ENCODE data around the gene NRCAM.
"Not testable (repeated sequence)": the region's sequence is repeated elsewhere in the genome, so short reads cannot be mapped to it uniquely, and the experiment has no call there.

The NRCAM gene

DNA sequence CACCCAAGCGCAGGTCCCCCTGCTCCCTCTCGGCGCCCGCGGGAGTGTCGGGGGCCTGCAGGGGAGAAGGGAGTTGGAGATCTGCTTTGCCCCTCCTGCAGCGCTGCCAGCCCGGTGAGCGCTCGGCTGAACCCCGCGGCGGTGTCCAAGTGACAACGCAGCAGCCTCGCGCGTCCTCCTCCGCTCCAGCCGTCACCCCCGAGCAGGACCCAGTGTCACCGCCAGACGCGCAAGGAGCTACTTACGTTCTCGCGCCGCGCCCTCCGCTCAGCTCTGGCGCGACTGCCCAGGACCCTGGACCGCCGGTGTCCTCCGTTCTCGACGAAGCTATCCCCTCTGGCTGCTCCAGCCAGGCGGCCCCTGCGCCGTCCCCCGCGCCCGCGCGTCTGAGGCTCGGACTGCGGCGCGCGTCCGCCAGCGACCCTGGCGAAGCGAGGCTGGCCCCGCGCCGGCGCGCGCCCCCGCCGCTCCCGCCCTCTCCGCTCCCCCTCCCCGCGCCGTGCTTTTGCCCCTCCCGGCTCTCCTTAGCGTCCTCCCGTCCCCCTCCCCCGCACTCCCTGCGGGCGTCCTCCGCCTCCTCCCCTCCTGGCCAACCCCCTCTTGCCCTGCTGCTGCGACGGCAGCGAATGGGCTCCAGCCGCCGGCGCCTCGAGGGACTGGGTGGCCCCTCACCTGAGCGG lies at the start of gene NRCAM:
TSS of gene NRCAM (minus strand) at position 439 of the 680 bp plus-strand sequence. CDS start 216,372 bp downstream, outside the sequence.
- peak; percentile 94 for DNase-seq

DNA sequence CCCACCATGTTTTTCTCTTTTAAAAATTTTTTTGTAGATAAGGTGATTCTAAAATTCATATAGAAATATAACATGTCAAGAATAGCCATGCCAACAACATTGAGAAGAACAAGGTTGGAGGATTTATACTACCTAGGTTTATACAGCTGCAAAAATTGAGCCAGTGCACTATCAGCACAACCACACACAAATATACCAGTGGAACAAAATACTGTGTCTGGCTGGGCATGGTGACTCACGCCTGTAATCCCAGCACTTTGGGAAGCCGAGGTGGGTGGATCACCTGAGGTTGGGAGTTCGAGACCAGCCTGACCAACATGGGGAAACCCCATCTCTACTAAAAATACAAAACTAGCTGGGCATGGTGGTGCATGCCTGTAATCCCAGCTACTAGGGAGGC lies 48.3 kb upstream of the NRCAM start:
- DNase-seq, result not testable (repeated sequence)

DNA sequence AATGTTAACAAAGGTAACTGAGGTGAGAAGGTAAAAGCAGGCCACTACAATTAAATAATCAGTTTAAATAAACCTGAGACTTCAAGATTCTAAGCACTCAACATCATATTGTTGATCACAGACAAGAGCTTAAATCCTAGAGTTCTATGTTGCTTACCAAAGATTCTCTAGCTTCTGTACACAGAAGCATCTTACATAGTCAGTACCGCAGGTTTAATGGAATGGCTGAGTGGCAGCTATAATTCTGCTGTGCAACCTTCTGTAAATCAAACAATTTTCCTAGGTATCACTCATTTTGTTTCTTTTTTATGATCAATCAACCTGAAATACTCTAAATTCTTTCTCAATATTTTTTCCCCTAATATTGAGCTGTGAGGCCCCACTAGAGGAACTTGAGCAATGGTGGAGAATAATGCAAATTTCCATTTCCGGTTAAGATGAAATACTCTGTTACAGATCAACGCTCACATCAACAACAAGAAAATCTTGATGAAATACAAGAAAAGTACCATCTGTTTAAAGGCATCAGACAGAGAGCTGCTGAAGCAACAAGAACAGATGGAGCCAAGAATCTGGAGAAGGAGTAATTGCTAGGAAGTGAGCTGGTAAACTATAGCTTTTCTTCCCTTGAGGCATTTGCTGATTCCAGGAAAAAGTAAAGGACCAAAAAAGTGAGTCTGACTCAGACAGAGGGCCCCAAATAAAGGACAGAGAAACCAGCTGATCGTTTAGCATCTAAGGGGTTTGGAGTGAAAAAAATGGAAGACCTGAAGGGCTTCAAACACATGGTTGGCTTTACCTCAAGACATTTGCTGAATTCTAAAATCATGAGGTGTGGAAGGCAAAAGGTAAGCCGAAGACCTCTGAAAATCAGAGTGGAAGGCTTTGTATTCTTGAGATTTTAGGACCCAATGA lies 47.1 kb upstream of the NRCAM start:
- DNase-seq, result no peak

DNA sequence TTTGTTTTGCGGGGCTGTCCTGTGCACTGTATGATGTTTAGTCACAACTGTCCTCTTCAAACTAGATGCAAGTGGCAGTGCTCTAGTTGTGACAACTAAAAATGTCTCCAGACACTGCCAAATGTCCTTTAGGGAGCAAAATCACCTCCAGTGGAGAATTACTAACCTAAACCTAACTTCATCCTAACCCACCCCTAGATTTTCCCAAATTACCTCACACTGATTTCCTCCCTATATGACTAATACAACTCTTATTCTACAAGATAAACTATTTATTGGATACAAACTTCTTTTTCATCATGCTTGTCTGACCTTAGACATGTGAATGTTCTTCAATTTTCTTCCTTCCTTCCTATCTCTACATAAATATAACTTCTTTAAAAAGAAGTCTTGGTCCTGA lies 43.3 kb upstream of the NRCAM start:
- no peak for DNase-seq

DNA sequence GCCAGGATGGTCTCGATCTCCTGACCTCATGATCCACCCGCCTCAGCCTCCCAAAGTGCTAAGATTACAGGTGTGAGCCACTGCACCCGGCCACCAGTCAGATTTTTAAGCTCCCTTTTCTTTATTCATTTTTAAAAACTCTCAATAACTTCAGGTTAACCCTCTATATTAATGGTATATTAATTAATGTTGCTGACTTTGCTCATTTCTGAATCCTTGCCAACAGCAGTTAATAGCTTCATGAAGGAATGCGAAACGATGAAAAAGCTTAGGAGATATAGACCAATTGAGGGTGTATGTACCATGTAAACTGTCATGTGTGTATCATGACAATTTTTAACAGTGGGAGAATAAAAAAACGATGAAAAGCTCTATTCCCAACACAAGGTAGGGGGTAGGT lies 42.2 kb upstream of the NRCAM start:
- no peak for DNase-seq

DNA sequence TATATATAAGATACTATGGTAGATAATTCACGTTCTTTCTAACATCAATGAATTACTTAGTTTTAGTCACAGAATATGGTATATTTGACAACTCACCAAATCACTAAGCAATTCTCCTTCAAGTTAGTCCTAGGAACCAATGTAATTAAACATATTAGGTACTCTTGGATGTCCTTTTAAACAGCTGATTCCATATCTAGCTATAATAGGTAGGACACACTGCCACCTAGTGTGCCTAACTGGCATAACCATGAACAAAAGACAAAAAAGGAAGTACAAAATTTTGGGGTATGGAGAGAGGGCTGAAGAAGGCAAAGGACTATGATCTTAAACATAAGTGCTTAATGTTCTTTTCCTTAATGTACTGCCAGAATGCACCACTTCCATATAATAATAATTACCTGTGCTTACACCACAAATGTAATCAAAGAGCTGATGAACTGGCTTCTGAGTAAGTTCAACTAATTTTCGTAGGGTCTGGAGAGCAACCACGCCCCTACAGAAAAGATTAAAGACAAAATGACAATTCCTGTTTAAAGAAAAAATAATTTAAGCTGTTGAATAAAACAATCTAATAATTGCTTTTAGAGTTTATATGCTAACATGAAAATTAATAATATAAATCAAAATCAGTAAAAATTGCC lies 41.0 kb upstream of the NRCAM start:
- peak; percentile 53 for DNase-seq

DNA sequence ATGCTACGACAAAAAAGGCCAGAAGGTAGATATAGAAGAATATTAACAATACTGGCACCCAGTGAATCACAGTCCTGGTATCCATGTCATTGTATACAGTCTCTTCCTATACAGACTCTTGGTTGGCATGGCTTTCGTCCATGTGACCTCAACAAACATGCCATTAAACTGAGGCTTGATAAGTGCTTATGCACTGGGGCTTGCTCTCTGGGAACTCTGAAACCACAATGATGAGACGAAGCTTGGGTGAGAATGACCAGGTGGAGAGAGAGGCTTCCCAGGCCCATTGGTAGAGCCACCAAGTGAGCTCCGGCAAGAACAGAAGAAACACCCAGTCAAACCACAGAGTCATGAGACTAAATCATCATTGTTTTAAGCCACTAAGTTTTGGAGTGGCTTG lies 36.5 kb upstream of the NRCAM start:
- no peak for DNase-seq

DNA sequence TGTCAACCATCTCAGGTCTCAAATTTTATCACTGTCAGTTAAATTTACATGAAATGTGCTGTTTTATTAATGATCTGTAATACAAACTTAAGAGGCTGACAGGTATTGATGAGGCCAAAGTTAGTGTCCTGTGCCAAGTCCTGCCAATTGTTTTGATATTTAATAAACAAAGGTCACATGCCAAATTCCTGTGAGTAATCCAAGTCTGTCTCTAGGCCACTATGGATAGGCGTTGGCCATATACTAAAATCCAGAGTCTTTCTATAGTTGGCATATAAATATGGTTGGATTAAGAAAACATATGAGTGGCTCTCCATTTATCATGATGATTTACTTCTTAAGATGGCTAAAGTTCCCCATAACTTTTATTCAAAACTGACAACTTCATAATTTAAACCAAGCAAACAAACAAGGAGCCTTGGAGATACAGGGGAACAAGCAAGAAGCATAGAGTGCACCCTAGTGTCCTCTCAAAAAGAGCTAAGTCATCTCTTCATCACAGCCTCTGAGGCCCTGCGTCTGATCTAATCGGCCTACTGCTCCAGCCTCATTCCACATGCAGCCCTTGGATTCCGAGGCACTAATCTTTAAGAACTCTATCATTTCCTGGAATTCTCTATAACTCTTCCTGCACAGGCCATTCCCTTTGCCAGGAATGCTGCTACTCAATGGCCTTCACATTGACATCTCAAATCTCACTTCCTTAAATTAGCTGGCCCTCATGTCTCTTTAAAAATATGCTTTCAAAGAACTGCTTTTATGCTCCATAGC lies 32.7 kb upstream of the NRCAM start:
- no peak for DNase-seq

DNA sequence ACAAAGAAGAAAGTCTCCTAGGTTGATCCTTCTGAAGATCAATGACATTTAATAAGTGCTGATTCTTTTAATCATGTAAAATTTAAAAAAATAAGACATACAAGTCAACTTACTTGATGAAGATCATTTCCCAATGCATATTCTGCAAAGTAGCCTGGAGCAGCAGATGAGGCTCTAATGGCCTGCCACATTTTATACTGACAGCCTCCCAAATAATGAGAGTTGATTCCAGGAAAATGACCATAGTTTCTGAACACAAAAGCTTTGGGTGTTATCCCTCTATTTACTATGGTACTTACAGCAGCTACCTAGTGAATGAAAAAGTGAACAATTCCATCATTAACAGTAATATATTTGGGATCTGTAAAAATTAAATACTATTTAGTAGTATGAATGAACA lies 31.4 kb upstream of the NRCAM start:
- no peak for DNase-seq

DNA sequence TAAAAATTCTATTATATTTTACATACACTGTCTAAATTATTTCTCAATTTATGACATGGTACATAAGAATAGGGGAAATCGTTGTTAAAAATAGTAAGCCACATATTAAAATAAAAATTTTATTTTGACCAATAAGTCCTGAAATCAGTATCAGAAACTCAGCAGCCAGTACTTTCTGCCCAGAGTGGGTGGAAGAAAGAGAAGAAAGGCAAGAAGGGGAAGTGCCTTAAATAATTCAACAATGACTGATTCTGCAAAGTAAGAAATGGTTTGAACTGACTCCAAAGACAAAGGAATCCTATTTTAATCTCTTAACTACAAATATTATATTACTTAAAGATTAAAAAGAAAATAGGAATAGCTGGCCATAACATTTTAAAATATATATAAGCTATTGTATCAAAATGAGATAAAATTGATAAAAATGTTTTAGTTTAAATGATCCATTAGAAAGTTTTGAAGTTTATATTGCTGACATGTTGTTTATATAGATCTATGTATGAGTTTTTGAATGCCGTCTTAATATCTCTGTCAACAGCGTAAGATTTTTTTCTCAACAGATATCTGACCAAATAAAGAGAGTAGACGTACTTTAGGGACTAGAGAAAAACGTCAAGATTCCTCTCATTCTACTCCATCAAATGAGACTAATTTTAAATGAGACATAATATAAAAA lies 30.2 kb upstream of the NRCAM start:
- DNase-seq, result no peak

DNA sequence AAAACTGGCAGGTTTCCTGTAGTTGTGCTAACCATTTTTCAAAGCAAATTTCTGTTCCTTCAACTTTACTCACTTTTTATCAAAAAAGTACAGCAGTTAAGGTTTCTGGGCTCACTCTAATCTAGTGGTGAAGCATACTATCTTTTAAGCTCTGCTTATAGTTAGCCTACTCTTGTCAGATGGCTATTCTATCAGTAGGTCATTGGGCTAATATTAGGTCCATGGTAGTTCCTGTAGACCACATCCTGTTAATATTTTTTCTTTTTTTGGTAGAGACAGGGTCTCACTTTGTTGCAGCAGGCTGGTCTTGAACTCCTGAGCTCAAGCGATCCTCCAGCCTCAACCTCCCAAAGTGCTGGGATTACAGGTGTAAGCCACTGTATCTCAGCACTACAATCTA lies 27.9 kb upstream of the NRCAM start:
- no peak for DNase-seq

DNA sequence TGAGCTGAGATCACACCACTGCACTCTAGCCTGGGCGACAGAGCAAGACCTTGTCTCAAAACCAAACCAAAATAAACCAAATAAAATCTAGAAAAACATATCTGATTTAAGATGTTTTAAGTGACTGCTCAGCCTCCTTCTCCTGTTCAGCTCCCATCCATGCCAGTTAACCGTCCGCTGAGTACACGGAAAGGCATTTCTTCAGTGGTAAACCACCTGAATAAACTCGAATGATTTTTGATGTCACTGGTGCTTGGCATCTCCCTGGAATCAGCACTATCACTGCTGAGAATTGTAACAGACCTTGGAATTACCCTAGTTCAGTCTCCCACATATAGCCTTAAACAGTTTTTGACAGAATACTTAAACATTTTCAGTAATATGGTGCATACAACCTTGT lies 24.1 kb upstream of the NRCAM start:
- no peak for DNase-seq

DNA sequence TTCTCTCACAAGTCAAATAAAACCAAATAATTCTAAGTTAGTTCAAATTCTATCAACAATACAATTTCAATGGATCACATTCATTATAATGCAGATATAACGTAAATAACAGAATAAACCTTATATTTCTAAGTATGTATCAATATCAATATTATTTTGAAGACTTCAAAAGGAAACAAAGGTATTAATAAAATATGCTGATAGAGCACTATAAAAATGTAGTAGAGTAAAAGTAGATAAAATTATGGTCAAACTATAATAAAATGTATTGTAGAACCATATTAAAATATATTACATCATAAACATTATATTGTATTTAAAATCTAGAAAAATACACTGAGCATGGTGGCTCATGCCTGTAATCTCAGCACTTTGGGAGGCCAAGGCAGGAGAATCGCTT lies 23.5 kb upstream of the NRCAM start:
- no peak for DNase-seq

DNA sequence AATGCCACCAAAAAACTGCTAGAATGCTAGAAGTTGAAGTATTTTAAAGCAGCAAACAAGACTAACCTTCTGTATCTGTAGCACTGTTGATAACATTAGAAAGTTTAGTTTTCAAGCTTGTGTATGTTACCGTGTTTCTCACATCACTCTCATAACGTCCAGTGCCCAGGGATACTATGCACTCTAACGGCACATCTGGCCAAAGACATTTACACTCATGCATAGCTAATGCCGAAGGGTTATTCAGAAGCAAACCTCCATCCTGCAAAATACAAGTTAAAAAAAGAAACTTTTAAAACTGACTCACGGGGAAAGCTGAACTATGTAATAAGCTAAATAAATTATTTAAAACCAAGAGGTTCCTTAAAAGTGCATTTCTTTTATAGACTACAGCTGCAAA lies 22.9 kb upstream of the NRCAM start:
- no peak for DNase-seq

DNA sequence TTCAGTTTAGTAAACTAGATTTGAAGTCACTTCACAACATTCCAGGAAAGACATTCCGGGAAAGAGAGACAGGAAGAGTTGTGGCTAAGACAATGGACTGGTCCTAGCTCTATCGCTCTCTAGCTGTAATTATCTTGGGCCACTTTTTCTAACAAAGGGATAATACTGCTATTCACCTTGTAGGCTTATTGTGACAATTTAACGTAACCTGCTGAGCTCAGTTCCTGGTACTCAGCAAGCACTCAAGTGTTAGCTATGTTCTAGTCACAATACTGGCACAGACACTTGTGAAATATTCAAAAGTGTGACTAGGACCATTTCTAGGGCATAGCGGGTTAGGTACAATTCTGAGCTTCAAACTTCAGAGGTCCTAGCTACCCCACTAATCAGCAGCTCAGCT lies 12.0 kb upstream of the NRCAM start:
- DNase-seq, result no peak

DNA sequence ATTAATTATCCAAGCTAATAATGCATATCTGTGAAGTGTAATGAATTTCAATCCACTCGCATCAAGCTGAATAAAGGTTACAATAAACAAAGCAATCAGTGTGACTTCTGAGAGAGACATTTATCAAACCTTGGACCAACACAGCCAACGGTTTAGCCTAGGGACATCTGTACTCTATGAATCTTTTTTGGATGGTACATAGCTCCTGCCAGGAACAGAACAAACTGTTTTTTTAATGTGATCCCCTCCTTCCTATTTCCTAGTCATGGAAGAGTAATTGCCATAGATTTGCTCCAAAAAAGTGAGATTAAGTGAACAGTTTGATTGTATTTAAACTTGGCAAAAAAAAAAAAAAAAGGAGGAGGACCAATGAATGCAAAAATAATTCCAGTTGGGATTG lies 11.2 kb upstream of the NRCAM start:
- no peak for DNase-seq

DNA sequence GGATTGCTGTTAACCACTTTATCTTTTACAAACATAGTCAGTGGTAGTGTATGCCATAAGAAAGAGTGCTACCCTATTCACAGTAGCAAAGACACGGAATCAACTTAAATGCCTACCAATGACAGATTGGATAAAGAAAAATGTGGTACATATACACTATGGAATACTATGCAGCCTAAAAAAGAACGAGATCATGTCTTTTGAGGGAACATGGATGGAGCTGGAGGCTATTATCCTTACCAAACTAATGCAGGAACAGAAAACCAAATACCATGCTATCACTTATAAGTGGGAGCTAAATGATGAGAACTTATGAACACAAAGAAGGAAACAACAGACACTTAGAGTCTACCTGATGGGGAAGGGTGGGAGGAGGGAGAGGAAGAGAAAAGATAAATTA lies 10.1 kb upstream of the NRCAM start:
- DNase-seq, result not testable (repeated sequence)

DNA sequence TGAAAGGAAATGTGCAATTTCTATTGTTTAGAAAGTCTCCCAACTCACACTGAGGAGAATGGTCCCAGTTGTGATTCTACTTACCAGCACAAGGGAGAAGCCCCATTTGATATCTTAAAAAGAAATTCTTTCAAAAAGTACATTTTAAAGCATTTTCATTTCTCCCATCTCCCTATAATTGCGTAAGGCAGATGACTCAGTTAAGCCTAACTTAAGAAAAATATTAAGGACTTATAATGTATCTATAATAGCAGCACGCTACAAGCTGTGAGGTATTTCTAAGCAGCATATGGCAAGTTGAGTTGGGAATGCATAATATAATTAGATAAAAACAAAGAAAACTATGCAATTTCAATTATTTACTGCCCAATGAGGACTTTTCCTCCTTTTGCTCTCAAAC lies 8.5 kb upstream of the NRCAM start:
- no peak for DNase-seq

DNA sequence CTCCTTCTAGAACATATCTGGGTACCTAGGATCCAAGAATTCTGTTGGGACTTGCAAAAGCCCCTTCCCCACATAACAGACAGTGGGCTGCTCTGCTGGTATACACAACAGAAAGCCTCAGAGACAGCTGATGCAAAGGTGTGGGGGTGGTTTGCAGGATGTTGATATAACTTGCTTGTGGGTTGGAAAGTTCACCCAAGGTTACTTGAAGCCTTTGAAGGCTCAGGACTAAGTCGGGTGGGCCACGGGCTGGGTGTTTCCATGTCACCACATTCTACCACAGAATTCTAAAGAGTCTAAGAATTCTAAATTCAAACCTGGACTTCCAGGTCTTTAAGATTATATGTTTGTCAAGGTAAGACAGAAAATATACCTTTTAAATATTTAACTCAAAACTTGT lies 7.4 kb upstream of the NRCAM start:
- no peak for DNase-seq

DNA sequence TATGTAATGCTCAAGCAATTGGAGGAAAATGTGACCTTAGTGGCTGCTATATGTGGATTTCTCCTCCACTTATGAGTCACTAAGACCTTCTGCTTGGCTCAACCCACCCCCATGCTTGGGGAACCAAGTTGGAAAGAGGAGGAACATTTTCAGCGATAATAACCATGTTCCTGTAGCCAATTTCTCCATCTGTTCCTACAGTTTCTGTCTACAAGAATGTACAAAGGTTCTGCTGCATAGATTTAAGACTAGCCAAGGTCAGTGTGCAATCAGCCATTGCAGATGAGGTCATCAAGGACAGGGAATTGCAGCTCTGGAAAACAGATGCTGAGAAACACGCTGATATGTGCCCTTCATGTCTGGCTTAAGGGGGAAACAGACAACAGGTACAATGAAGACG lies 5.6 kb upstream of the NRCAM start:
- peak; percentile 63 for DNase-seq

DNA sequence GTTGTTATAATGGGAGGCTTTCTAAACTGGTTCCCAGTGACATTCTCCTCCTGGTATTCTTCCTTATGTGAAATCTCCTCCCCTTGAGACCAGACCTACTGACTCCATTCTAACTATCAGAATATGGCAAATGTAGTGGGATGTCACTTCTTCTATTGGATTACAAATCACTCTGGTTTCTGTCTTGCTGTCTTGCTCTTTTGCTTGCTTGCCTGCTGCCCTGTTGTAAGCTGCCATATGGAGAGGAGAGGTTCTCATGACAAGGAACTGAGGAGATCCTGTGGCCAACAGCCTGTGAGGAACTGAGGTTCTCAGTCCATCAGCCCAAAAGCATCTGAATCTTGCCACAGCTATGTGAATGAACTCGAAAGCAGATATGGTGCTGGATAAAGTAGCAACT lies 4.7 kb upstream of the NRCAM start:
- peak; percentile 35 for DNase-seq

DNA sequence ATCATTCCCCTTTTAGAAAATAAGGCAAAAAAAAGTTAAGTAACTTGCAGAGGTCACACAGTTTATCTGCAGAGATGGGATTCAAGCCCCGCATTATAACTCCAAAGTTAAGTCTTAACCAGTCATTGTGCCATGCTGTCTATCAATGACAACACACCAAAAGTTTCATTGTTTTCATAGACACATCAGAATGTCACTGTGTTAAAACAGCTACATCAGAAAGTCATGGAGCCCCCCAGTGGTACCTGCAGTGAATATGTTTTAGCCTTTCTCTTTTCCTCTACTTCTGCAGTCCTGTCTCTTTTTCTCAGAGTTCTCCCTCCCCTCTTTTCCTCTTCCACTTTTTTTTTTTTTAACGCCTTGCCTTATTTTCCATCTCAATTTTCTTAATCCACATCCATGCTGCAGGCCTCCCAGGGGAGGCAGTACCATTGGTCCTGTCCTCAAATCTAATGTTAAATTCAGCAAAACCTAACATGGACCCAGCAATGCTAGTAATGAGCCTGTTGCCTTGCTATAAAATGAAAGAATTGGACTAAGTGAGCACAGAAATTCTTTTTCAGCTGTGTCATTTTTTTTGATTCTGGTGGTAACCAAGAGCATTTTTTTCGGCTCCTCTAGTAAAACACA lies 3.8 kb upstream of the NRCAM start:
- DNase-seq, result peak; percentile 30

All from NCI-H2227 treated with DMSO at 0.1 percent for 48 hours (cell line).